ENCODE data around the gene TRIM16. TPM values are rescaled to one million over a fixed set of nuclear protein-coding genes. Genes with fewer than 3 reads are reported as not detected.
A peak's percentile ranks its signal among the peaks of the same experiment; 100 is the strongest.

The TRIM16 gene
- total and polyA plus RNA-seq, 9 of the 15 experiments (the other 6 are each of a cell fraction or from before 2014, with no cell fraction given), result 3.5 to 9.2 (median 8.2) TPM

- TF ChIP-seq FOXJ3 (CRISPR knock-in tag; IDR thresholded peaks at IDR 0.05) (no peak), FOXK2 (conservative IDR thresholded peaks at IDR 0.05 in 1 of 2, IDR thresholded peaks at IDR 0.05 in 1 of 2; ENCODE audit: low read depth in 2 of 2) (no peak; a peak in 1 of 4 replicates), KDM5B (IDR thresholded peaks at IDR 0.05; ENCODE audit: insufficient replicate concordance, low read depth, low read length) (no peak), TAF7 (tag; IDR thresholded peaks at IDR 0.05) (no peak), E2F1 (CRISPR knock-in tag; IDR thresholded peaks at IDR 0.05) (no peak), RCOR1 (IDR thresholded peaks at IDR 0.05; ENCODE audit: borderline replicate concordance in 1 of 2, low read depth in 2 of 2, low read length in 2 of 2) (peak in 1 of 2 experiments; percentile 79; a peak in 2 of 4 replicates), ZBTB9 (CRISPR knock-in tag; IDR thresholded peaks at IDR 0.05) (no peak), RBM17 (IDR thresholded peaks at IDR 0.05; ENCODE audit: borderline replicate concordance, low read depth, low read length) (no peak), ZNF830 (CRISPR knock-in tag; IDR thresholded peaks at IDR 0.05) (no peak), NCOA1 (IDR thresholded peaks at IDR 0.05; ENCODE audit: low read depth) (no peak), ZNF57 (CRISPR knock-in tag; IDR thresholded peaks at IDR 0.05) (no peak), POU5F1 (IDR thresholded peaks at IDR 0.05; ENCODE audit: borderline replicate concordance, low read depth, low read length, partially characterized antibody) (no peak), ELF1 (tag; IDR thresholded peaks at IDR 0.05) (no peak), ZNF707 (CRISPR knock-in tag; conservative IDR thresholded peaks at IDR 0.05) (no peak), SAFB (IDR thresholded peaks at IDR 0.05; ENCODE audit: borderline replicate concordance, low read depth, low read length) (no peak), NFE2L1 (tag; IDR thresholded peaks at IDR 0.05; ENCODE audit: borderline replicate concordance, low read depth) (no peak)
Measured at GRCh38 chr17:15651583-15652110, 32.5 kb downstream of the TRIM16 start (continued).

All from K562 (cell line).